Fibroblast of the aortic adventitia (primary cell): Measurements from ENCODE around the gene URI1. TPM values are rescaled to one million over a fixed set of nuclear protein-coding genes. Genes with fewer than 3 reads are reported as not detected.

ENCODE experiments used
- DNase-seq: peaks from one replicate; pipeline ENCODE4 v3.0.0-alpha.2; 2010; ENCODE audit warnings: low read depth
- H3K4me3 ChIP-seq: 2 replicates; pipeline ENCODE4 v1.5.1; 2011; ENCODE audit warnings: low read depth, mild to moderate bottlenecking, control low read depth, low read length, moderate library complexity
- CTCF ChIP-seq: IDR thresholded peaks from 2 replicates; pipeline ENCODE4 v1.5.1; 2011; ENCODE audit warnings: mild to moderate bottlenecking, low read length, control low read depth, inconsistent platforms; ENCODE audit not compliant: insufficient read depth
- total RNA-seq: library from RNA; depleted of rRNA; stranded (reverse); fragments of >200 nt; gene quantifications from 2 replicates; pipeline ENCODE4 v1.2.3, GENCODE V29; 2012; ENCODE audit warnings: low replicate concordance

URI1 gene
- 63.8 and 103 TPM in 2 replicates for total RNA-seq

GRCh38 chr19:29941828-29942403 is at the start of gene URI1:
Gene URI1 (plus strand): TSS chr19:29942239. CDS start chr19:29942548, 309 bp downstream.
- DNase-seq: peak; percentile 71
- TF ChIP-seq CTCF: no peak
- peak within 1 kb of the TSS; percentile 96 for H3K4me3 ChIP-seq

GRCh38 chr19:29893606-29894284 is 48.3 kb upstream of the URI1 start:
- H3K4me3 ChIP-seq: no peak overlapping the region
- no peak for TF ChIP-seq CTCF
- no peak for DNase-seq

DNA sequence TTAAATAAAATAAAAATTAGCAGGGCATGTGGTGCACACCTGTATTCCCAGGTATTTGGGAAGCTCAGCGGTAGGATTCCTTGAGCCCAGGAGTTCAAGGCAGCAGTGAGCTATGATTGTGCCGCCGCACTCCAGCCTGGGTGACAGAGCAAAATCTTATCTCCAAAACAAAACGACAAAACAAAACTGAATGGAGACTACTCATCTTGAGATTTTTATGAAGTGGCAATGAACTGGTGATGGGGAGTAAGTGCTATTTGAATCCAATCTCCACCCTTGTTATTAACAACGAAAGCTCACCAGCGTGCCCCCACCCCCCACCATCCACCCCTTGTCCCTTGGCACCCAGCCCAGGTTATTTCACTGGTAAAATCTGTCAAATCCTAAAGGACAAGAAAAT is 45.2 kb upstream of the URI1 start:
- no peak overlapping the region for H3K4me3 ChIP-seq
- DNase-seq: no peak
- TF ChIP-seq CTCF: no peak

DNA sequence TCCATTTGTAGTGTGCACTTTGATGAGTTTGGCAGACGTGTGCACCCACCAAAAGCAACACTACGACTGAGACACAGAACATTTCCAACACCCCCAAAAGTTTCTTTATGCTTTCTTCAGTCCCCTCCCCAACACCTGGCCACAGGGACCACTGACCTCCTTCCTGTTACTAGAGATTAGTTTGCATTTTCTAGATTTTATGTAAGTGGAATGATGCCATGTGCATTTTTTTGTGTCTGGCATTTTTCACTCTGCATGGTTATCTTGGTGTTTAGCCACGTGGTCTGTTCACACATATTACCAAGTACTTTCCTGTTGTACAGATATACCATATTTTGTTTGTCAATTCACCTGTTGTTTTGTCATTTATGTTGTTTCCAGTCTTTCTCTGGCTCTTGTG is 44.6 kb upstream of the URI1 start:
- TF ChIP-seq CTCF: no peak

GRCh38 chr19:29904017-29904416 is 38.0 kb upstream of the URI1 start:
- DNase-seq: no peak
- TF ChIP-seq CTCF: no peak
- H3K4me3 ChIP-seq: no peak overlapping the region

More for the DNA sequence above, 44.6 kb upstream of the URI1 start:
- DNase-seq: no peak
- no peak overlapping the region for H3K4me3 ChIP-seq

DNA sequence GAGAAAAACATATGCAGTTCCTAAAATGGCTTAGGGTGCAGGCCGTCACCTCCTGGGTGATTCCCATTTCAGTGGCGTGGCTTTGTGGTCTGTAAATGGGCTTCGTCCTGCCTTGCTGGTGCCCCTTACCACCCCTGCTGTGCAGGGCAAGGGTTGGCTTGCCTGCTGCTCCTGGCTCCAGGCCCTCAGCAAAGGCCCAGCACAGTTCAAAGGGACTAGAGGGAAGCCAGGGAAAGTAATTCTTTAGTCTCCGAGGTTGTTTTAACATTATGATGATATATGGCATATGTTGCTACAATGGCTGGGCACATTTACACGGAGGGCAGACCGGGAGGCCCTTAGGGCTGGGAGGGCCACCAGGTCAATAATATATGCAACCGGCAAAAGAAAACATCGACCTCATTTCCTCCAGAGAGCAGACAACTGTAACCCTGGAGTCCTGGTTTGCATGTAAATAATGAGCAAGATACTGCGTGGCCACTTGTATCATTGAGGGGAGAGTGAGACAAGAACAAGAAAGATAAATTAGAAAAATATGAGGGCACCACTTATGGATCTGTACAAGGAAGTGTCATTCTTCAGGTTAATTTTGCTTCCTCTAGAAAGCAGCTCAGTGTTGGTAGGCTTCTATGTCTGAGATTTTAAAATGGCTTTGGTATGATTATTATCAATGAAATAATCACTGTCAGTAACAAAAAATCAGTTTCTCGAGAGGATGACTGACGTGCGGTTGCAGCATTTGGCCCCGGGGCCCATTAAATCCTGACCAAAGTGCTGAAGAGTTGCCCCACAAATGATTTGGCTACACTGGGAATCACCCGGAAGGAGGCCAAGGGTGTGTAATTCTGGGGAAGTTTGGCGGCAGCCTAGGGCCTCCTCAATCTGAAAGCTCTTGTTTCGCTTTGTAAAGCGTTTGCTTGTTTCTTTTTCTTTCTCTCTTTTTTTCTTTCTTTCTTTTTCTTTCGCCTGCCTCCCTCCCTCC is 32.8 kb upstream of the URI1 start:
- TF ChIP-seq CTCF: no peak
- no peak overlapping the region for H3K4me3 ChIP-seq
- peak; percentile 36 for DNase-seq
